DMS 273 treated with DMSO at 0.1 percent for 48 hours (cell line): ENCODE results near the gene LYPD4.

ENCODE experiments used
- DNase-seq: peaks from one replicate; lab custom pipeline; 2025; lab: John Stamatoyannopoulos, UW

The LYPD4 gene

GRCh38 chr19:41872775-41873647, 28.5 kb upstream of the LYPD4 start:
- peak; percentile 67 for DNase-seq

GRCh38 chr19:41872384-41872774, 27.9 kb upstream of the LYPD4 start:
- no peak for DNase-seq

GRCh38 chr19:41871573-41872383, 27.3 kb upstream of the LYPD4 start:
- DNase-seq: no peak

- no peak for DNase-seq
These were observed 26.0 kb upstream of the LYPD4 start for GRCh38 chr19:41870401-41870873.

- no peak for DNase-seq
These were observed 25.0 kb upstream of the LYPD4 start for GRCh38 chr19:41869374-41869955.

GRCh38 chr19:41868989-41869300, 24.5 kb upstream of the LYPD4 start:
- no peak for DNase-seq

GRCh38 chr19:41868120-41868988, 23.9 kb upstream of the LYPD4 start:
- DNase-seq: no peak

- no peak for DNase-seq
These were observed 21.8 kb upstream of the LYPD4 start for GRCh38 chr19:41866284-41866683.

GRCh38 chr19:41864374-41864773, 19.9 kb upstream of the LYPD4 start:
- DNase-seq: no peak

- no peak for DNase-seq
These were observed 18.9 kb upstream of the LYPD4 start for GRCh38 chr19:41863209-41863931.

GRCh38 chr19:41862445-41862986, 18.0 kb upstream of the LYPD4 start:
- DNase-seq: no peak

- no peak for DNase-seq
These were observed 17.4 kb upstream of the LYPD4 start for GRCh38 chr19:41861846-41862245.

GRCh38 chr19:41861116-41861768, 16.8 kb upstream of the LYPD4 start:
- DNase-seq: no peak

GRCh38 chr19:41860419-41861115, 16.1 kb upstream of the LYPD4 start:
- no peak for DNase-seq

- peak; percentile 95 for DNase-seq
These were observed 15.3 kb upstream of the LYPD4 start, which contains the start of gene RPS19 for GRCh38 chr19:41859618-41860418. Gene RPS19 (plus strand): TSS chr19:41860255. CDS start chr19:41860775, 520 bp downstream.

- DNase-seq: no peak
These were observed 14.7 kb upstream of the LYPD4 start for GRCh38 chr19:41859213-41859617.

GRCh38 chr19:41853768-41854167, 9.3 kb upstream of the LYPD4 start:
- no peak for DNase-seq

GRCh38 chr19:41853344-41853743, 8.9 kb upstream of the LYPD4 start:
- no peak for DNase-seq

- no peak for DNase-seq
These were observed 7.0 kb upstream of the LYPD4 start for GRCh38 chr19:41851456-41851855.
